IPS-18c (cell line): ENCODE data around the gene CPE.

Experiments
- H3K4me3 ChIP-seq: 2 replicates; pipeline ENCODE4 v1.7.0; 2013; ENCODE audit warnings: low read depth, mild to moderate bottlenecking, low read length, moderate library complexity; ENCODE audit not compliant: insufficient read depth
- H3K9me3 ChIP-seq: one replicate; pipeline ENCODE4 v1.6.1; 2013; ENCODE audit warnings: mild to moderate bottlenecking, low read length, moderate library complexity; ENCODE audit not compliant: control insufficient read depth, insufficient read depth

Gene CPE

DNA sequence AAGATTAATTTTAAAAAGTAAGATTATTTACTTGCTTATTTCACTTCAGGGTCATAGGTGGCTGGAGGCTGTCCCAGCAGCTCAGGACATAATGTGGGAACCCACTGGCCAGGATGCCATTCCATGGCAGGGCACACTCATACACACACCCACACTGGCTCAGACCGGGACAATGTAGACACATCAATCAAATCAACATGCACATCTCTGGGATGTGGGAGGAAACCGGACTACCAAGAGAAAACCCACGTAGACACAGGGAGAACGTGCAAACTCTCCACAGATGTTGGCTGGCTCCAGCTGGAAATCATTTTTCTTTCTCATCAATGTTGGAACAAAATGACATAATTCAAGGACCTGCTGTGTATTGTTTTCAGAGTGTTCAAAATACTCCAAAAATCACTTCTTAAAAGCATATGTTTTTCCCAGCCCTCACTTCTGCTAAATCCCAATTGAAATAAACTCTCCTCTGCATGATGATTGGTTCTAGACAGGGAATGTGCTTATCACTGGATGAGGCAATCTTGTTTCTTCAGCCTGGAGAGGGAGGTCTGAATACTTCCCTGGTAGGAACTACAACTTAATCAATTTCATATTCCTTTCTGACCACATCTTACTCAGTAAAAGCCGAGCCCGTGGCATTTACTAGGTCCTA is 18.6 kb upstream of the CPE start:
- Histone ChIP-seq H3K4me3 (no peak overlapping the region), H3K9me3 (no peaks in the 10 kb centered on the region)

- Histone ChIP-seq H3K9me3 (no peaks in the 10 kb centered on the region), H3K4me3 (no peak overlapping the region)
Measured at GRCh38 chr4:165360985-165361670, 17.7 kb upstream of the CPE start.

GRCh38 chr4:165361810-165362209 is 17.0 kb upstream of the CPE start:
- H3K9me3 ChIP-seq, result no peaks in the 10 kb centered on the region
- no peak overlapping the region for H3K4me3 ChIP-seq

DNA sequence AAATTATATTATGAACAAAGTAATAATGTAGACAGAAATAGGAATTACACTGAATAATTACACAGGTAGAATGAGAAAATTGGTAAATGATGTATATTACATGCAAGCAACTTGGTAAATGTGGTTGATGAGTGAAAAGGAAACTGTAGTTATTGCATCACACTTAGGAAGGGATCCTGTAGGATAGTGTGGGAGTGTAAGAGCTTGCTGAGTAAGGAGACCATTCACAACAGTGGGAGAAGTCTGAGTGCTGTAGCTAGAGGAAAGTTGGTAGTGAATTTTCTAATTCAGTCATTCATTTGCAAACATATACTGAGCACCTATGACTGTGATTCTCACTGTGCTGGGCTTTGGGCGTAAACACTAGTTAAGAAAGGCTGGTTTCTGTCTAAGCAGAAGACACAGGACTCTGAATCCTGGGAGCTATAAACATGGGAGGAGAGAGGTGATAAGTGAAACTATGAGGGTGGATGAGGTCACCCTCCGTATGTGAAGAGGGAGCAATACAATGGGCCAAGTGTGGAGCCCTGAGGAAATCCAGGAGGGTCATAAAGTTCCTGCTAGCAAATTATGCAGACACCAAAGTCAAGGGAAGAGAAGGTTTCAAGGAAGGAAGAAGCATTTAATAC is 14.2 kb upstream of the CPE start:
- Histone ChIP-seq H3K4me3 (no peak overlapping the region), H3K9me3 (no peaks in the 10 kb centered on the region)

GRCh38 chr4:165367040-165367439 is 11.8 kb upstream of the CPE start:
- no peaks in the 10 kb centered on the region for H3K9me3 ChIP-seq
- H3K4me3 ChIP-seq, result no peak overlapping the region

- H3K9me3 ChIP-seq, result no peaks in the 10 kb centered on the region
- H3K4me3 ChIP-seq, result no peak overlapping the region
Measured at GRCh38 chr4:165368114-165368513, 10.7 kb upstream of the CPE start.

- Histone ChIP-seq H3K4me3 (no peak overlapping the region), H3K9me3 (no peaks in the 10 kb centered on the region)
Measured at GRCh38 chr4:165368567-165368966, 10.2 kb upstream of the CPE start.

DNA sequence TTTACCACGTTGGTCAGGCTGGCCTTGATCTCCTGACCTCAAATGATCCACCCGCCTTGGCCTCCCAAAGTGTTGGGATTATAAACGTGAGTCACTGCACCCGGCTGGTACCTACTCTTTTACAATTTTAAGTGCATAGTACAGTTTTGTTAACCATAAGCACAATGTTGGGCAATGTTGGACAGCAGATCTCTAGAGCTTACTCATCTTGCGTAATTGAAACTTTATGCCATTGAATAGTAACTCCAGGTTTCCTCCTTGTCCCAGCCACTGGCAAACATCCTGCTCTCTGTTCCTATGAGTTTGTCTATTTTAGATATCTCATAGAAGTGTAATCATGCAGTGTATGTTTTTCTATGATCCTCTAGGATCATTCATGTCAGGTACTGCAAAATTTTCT is 9.3 kb upstream of the CPE start:
- Histone ChIP-seq H3K9me3 (no peaks in the 10 kb centered on the region), H3K4me3 (no peak overlapping the region)

DNA sequence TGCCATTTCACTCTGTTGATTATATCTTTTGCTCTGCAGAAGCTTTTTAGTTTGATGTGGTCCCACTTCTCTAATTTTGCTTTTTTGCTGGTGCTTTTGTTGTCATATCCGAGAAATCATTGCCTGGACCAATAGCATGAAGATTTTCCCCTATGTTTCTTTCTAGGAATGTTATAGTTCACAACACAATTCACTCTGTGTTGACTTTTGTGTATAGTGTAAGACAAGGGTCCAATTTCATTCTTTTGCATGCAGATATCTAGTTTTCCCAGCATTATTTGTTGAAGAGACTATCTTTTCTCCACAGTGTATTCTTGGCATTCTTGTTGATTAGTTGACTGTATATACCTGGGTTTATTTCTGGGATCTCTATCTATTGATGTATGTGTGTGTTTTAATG is 8.3 kb upstream of the CPE start:
- Histone ChIP-seq H3K4me3 (no peak overlapping the region), H3K9me3 (no peaks in the 10 kb centered on the region)

GRCh38 chr4:165375465-165375864 is 3.3 kb upstream of the CPE start:
- no peaks in the 10 kb centered on the region for H3K9me3 ChIP-seq
- no peak overlapping the region for H3K4me3 ChIP-seq

GRCh38 chr4:165378398-165378744 is 437 bp upstream of the CPE start:
- Histone ChIP-seq H3K4me3 (peak overlapping the region; percentile 64), H3K9me3 (no peaks in the 10 kb centered on the region)

- Histone ChIP-seq H3K9me3 (no peaks in the 10 kb centered on the region), H3K4me3 (peak overlapping the region; percentile 64)
Measured at GRCh38 chr4:165379678-165380064, 863 bp downstream of the CPE start.

- Histone ChIP-seq H3K9me3 (no peaks in the 10 kb centered on the region), H3K4me3 (no peak overlapping the region)
Measured at GRCh38 chr4:165380805-165381204, 2.0 kb downstream of the CPE start.

DNA sequence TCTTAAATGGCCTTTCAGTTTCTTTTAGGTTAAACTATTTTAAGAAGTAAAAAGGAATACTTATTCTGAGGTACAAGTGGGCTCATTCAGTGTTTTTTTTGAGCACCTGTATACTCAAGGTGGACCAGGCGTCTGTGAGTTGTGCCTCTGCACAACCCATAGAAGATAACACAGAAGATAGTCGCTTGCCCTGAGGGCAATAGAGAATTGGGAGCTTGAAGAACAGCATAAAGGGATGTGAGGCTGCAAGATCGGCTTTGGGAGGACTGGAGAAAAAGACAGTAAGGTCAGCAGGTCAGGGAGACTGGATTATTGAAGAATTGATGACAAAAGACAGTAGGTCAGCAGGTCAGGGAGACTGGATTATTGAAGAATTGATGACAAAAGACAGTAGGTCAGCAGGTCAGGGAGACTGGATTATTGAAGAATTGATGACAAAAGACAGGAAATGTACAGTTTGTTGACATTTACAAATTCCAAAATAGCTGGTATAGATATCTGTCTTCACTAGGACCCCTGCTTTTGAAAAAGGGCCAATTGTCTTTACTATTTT is 3.1 kb downstream of the CPE start:
- no peak overlapping the region for H3K4me3 ChIP-seq
- no peaks in the 10 kb centered on the region for H3K9me3 ChIP-seq

DNA sequence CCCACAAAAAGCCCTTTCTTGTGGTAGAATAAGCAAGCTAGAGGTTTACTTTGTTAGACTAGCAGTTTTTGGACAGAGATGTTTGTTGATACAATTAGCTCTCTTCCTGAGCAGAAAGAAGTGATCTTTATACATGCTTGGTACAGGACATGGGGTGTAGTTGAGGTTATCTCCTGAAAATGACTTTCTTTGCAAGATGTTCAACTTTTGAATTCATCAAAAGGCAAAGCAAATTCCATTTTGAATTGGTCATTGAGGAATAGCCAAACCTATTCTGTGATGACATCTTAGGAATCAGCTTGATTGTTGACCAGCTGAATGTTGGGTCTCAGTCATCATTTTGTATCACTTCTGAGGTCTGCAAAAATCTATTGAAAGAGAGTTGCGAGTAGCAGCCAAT is 3.8 kb downstream of the CPE start:
- Histone ChIP-seq H3K9me3 (no peaks in the 10 kb centered on the region), H3K4me3 (no peak overlapping the region)

- H3K9me3 ChIP-seq, result no peaks in the 10 kb centered on the region
- no peak overlapping the region for H3K4me3 ChIP-seq
Measured at GRCh38 chr4:165383591-165384073, 4.8 kb downstream of the CPE start.

GRCh38 chr4:165384186-165384585 is 5.4 kb downstream of the CPE start:
- Histone ChIP-seq H3K4me3 (no peak overlapping the region), H3K9me3 (no peaks in the 10 kb centered on the region)

DNA sequence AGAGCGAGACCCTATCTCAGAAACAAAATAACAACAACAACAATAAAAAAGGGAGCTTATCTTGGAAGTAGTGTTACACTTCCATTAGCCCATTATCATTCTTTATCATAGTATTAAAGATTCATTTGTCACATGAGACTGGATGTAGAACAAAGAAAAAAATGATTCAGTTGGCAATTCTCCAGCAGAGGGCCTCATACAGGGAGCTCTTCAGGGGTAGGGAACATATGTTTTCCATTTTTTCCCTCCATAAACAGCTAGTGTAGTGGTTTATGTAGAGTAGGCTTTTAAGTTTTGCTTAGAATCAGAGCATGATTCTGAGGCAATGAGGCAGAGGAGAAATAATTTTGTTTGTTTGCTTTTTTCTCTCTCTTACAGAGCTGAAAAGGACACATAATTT is 5.8 kb downstream of the CPE start:
- Histone ChIP-seq H3K9me3 (no peaks in the 10 kb centered on the region), H3K4me3 (no peak overlapping the region)
